ENCODE results near the gene DGKD.
"Not testable (repeated sequence)": the region's sequence is repeated elsewhere in the genome, so short reads cannot be mapped to it uniquely, and the experiment has no call there.

DGKD gene

GRCh38 chr2:233365861-233366520, 11.7 kb downstream of the DGKD start:
- DNase-seq = no peak

- no peak for DNase-seq
Observed at GRCh38 chr2:233367586-233367985, 13.3 kb downstream of the DGKD start.

- DNase-seq = no peak
Observed at GRCh38 chr2:233368756-233369155, 14.5 kb downstream of the DGKD start.

- DNase-seq = no peak
Observed at GRCh38 chr2:233369462-233369861, 15.2 kb downstream of the DGKD start.

- no peak for DNase-seq
Observed at GRCh38 chr2:233369897-233370685, 15.8 kb downstream of the DGKD start.

- no peak for DNase-seq
Observed at GRCh38 chr2:233371641-233372040, 17.3 kb downstream of the DGKD start.

GRCh38 chr2:233372855-233373254, 18.6 kb downstream of the DGKD start:
- no peak for DNase-seq

- no peak for DNase-seq
Observed at GRCh38 chr2:233373316-233373715, 19.0 kb downstream of the DGKD start.

- DNase-seq = not testable (repeated sequence)
Observed at GRCh38 chr2:233374776-233375175, 20.5 kb downstream of the DGKD start.

- DNase-seq = no peak
Observed at GRCh38 chr2:233375490-233376314, 21.4 kb downstream of the DGKD start.

GRCh38 chr2:233379034-233379433, 24.7 kb downstream of the DGKD start:
- no peak for DNase-seq

GRCh38 chr2:233379441-233379840, 25.1 kb downstream of the DGKD start:
- no peak for DNase-seq

- DNase-seq = no peak
Observed at GRCh38 chr2:233380132-233380895, 26.0 kb downstream of the DGKD start.

GRCh38 chr2:233380995-233381637, 26.8 kb downstream of the DGKD start:
- DNase-seq = no peak

GRCh38 chr2:233381638-233381995, 27.3 kb downstream of the DGKD start:
- no peak for DNase-seq

- DNase-seq = no peak
Observed at GRCh38 chr2:233384015-233384414, 29.7 kb downstream of the DGKD start.

- DNase-seq = no peak
Observed at GRCh38 chr2:233384811-233385488, 30.7 kb downstream of the DGKD start.

GRCh38 chr2:233385489-233386044, 31.3 kb downstream of the DGKD start:
- no peak for DNase-seq

GRCh38 chr2:233386382-233387041, 32.2 kb downstream of the DGKD start:
- DNase-seq = peak; percentile 38

GRCh38 chr2:233387225-233387624, 32.9 kb downstream of the DGKD start:
- no peak for DNase-seq

All from kidney glomerular epithelial cell (primary cell).